GM21528 (cell line): ENCODE data around the gene ZNF283.
"Not testable (repeated sequence)": the region's sequence is repeated elsewhere in the genome, so short reads cannot be mapped to it uniquely, and the experiment has no call there.

ENCODE experiments used
- ATAC-seq: cut with Tn5 transposase; IDR thresholded peaks from one replicate; pipeline ENCODE4 v1.9.1; 2021; ENCODE audit warnings: mild to moderate bottlenecking, moderate library complexity; ENCODE audit not compliant: unreplicated experiment, low FRiP score

The ZNF283 gene

GRCh38 chr19:43798546-43799409 lies 28.3 kb upstream of the ZNF283 start:
- ATAC-seq: no peak

GRCh38 chr19:43799502-43800142 lies 27.5 kb upstream of the ZNF283 start:
- ATAC-seq: no peak

- no peak for ATAC-seq
Observed at GRCh38 chr19:43802216-43802951, 24.7 kb upstream of the ZNF283 start, which contains the start of gene LYPD5. Gene LYPD5 (minus strand): TSS chr19:43802447. CDS start chr19:43802380, 67 bp downstream.

- no peak for ATAC-seq
Observed at GRCh38 chr19:43804432-43804831, 22.7 kb upstream of the ZNF283 start.

- not testable (repeated sequence) for ATAC-seq
Observed at GRCh38 chr19:43806401-43806800, 20.7 kb upstream of the ZNF283 start.

- no peak for ATAC-seq
Observed at GRCh38 chr19:43806848-43807247, 20.3 kb upstream of the ZNF283 start.

GRCh38 chr19:43807651-43808050 lies 19.5 kb upstream of the ZNF283 start:
- no peak for ATAC-seq

- no peak for ATAC-seq
Observed at GRCh38 chr19:43809762-43810696, 17.1 kb upstream of the ZNF283 start.

- ATAC-seq: no peak
Observed at GRCh38 chr19:43811837-43812236, 15.3 kb upstream of the ZNF283 start.

- no peak for ATAC-seq
Observed at GRCh38 chr19:43812259-43812658, 14.9 kb upstream of the ZNF283 start.

- ATAC-seq: no peak
Observed at GRCh38 chr19:43812688-43813087, 14.4 kb upstream of the ZNF283 start.

- no peak for ATAC-seq
Observed at GRCh38 chr19:43814663-43815352, 12.3 kb upstream of the ZNF283 start.

GRCh38 chr19:43817454-43817853 lies 9.7 kb upstream of the ZNF283 start:
- ATAC-seq: not testable (repeated sequence)

GRCh38 chr19:43818500-43818899 lies 8.6 kb upstream of the ZNF283 start:
- ATAC-seq: no peak

GRCh38 chr19:43820098-43820883 lies 6.8 kb upstream of the ZNF283 start:
- no peak for ATAC-seq

- no peak for ATAC-seq
Observed at GRCh38 chr19:43820884-43821215, 6.3 kb upstream of the ZNF283 start.

GRCh38 chr19:43823856-43824255 lies 3.3 kb upstream of the ZNF283 start:
- ATAC-seq: not testable (repeated sequence)

- ATAC-seq: not testable (repeated sequence)
Observed at GRCh38 chr19:43824572-43824971, 2.5 kb upstream of the ZNF283 start.

- no peak for ATAC-seq
Observed at GRCh38 chr19:43839139-43839538, 12.0 kb downstream of the ZNF283 start.
